ENCODE measurements around the gene LRRC27.

DNA sequence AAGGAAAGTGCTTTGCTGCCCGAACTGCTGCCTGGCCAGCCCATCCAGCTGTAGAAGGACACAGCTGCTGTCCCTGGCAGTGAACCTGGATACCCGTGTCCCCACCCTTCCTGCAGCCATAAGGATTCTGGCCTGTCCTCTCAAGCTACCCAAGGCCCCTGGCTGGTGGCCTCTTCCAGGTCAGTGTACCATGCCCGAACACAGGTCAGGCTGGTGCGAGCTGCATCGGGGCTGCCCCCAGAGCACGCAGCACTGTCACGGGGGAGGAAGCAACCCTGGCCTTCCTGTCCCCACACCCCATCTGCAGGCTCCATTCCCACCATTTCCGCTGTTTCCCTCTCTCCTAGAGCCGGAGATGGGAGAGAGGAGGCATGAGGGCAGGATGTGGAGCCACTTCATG, 34.5 kb downstream of the LRRC27 start:
- TF ChIP-seq PATZ1 (CRISPR knock-in tag; IDR thresholded peaks at IDR 0.05; ENCODE audit: borderline replicate concordance) (no peak), ARNTL (CRISPR knock-in tag; IDR thresholded peaks at IDR 0.05; ENCODE audit: borderline replicate concordance, low read depth) (no peak), CREB5 (CRISPR knock-in tag; IDR thresholded peaks at IDR 0.05; ENCODE audit: low read depth) (no peak), RARB (CRISPR knock-in tag; IDR thresholded peaks at IDR 0.05) (no peak), TOX (CRISPR knock-in tag; IDR thresholded peaks at IDR 0.05; ENCODE audit: borderline replicate concordance) (no peak), ZFP30 (CRISPR knock-in tag; IDR thresholded peaks at IDR 0.05) (no peak), BACH2 (CRISPR knock-in tag; IDR thresholded peaks at IDR 0.05; ENCODE audit: borderline replicate concordance) (no peak), ZNF70 (CRISPR knock-in tag; IDR thresholded peaks at IDR 0.05) (no peak), ZNF8 (CRISPR knock-in tag; IDR thresholded peaks at IDR 0.05) (no peak), SNAI2 (CRISPR knock-in tag; IDR thresholded peaks at IDR 0.05) (no peak), ZFP3 (CRISPR knock-in tag; IDR thresholded peaks at IDR 0.05) (no peak), ESRRG (CRISPR knock-in tag; IDR thresholded peaks at IDR 0.05) (no peak), OSR1 (CRISPR knock-in tag; IDR thresholded peaks at IDR 0.05) (no peak)
